Type B pancreatic cell (in vitro differentiated cells): ENCODE data around the gene PRKN. TPM values are rescaled to one million over a fixed set of nuclear protein-coding genes. Genes with fewer than 3 reads are reported as not detected.

Source experiments
- DNase-seq: peaks from one replicate; pipeline ENCODE4 v3.0.0; 2021; ENCODE audit warnings: mixed read lengths; ENCODE audit not compliant: unreplicated experiment; ENCODE audit errors: extremely low spot score
- H3K27ac Mint-ChIP-seq: 2 replicates; pipeline ENCODE4 v1.8.0; 2021; ENCODE audit warnings: mild to moderate bottlenecking, mixed read lengths
- H3K27me3 Mint-ChIP-seq: 2 replicates; pipeline ENCODE4 v1.8.0; 2021; ENCODE audit warnings: mixed read lengths
- H3K36me3 Mint-ChIP-seq: 2 replicates; pipeline ENCODE4 v1.8.0; 2021; ENCODE audit warnings: mixed read lengths
- H3K4me1 Mint-ChIP-seq: one replicate; pipeline ENCODE4 v1.8.0; 2021; ENCODE audit warnings: mixed read lengths; ENCODE audit not compliant: unreplicated experiment
- H3K4me3 Mint-ChIP-seq: 2 replicates; pipeline ENCODE4 v1.8.0; 2021; ENCODE audit warnings: mild to moderate bottlenecking, mixed read lengths
- H3K9me3 Mint-ChIP-seq: 2 replicates; pipeline ENCODE4 v1.8.0; 2021; ENCODE audit warnings: mixed read lengths
- total RNA-seq: library from RNA; stranded (reverse); gene quantifications from 2 replicates; pipeline ENCODE4 v1.2.1, GENCODE V29; 2021; ENCODE audit warnings: low replicate concordance
- TF ChIP-seq, protein P1 (sequence below): fragments of 200-600 bp; sonication (generic); conservative IDR thresholded peaks from 2 replicates; pipeline ENCODE4 v1.5.0; 2021; ENCODE audit warnings: antibody characterized with exemption, mild to moderate bottlenecking

The PRKN gene
- total RNA-seq, 1 donor from 2014 or later = 6.2 TPM

DNA sequence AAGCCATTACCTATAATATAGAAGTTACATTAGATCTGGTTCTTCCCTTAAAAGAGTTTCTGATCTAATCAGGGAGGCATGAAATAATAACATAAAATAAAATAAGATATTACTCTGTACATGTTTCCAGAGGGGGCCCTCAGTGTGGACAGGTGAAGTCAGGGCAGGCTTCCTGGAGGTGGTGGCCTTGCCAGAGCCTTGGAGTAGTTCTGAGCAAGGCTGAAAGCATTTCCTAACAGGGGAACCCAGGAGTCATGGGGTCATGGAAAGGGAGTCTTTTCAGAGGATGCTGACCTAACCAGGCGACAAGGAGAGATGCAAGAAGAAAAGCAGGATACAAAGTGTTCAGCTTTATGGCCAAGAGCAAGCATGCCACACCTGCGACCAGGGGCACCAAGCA is 982.4 kb downstream of the PRKN start:
- Mint-ChIP-seq H3K4me1 (peaks cover 13% of the 10 kb centered on the region), H3K9me3 (no peaks in the 10 kb centered on the region), H3K4me3 (no peak overlapping the region), H3K27me3 (no peaks in the 10 kb centered on the region), H3K36me3 (no peaks in the 10 kb centered on the region), H3K27ac (no peak overlapping the region)
- TF ChIP-seq, protein P1, sequence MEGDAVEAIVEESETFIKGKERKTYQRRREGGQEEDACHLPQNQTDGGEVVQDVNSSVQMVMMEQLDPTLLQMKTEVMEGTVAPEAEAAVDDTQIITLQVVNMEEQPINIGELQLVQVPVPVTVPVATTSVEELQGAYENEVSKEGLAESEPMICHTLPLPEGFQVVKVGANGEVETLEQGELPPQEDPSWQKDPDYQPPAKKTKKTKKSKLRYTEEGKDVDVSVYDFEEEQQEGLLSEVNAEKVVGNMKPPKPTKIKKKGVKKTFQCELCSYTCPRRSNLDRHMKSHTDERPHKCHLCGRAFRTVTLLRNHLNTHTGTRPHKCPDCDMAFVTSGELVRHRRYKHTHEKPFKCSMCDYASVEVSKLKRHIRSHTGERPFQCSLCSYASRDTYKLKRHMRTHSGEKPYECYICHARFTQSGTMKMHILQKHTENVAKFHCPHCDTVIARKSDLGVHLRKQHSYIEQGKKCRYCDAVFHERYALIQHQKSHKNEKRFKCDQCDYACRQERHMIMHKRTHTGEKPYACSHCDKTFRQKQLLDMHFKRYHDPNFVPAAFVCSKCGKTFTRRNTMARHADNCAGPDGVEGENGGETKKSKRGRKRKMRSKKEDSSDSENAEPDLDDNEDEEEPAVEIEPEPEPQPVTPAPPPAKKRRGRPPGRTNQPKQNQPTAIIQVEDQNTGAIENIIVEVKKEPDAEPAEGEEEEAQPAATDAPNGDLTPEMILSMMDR = no peak
- no peak for DNase-seq

DNA sequence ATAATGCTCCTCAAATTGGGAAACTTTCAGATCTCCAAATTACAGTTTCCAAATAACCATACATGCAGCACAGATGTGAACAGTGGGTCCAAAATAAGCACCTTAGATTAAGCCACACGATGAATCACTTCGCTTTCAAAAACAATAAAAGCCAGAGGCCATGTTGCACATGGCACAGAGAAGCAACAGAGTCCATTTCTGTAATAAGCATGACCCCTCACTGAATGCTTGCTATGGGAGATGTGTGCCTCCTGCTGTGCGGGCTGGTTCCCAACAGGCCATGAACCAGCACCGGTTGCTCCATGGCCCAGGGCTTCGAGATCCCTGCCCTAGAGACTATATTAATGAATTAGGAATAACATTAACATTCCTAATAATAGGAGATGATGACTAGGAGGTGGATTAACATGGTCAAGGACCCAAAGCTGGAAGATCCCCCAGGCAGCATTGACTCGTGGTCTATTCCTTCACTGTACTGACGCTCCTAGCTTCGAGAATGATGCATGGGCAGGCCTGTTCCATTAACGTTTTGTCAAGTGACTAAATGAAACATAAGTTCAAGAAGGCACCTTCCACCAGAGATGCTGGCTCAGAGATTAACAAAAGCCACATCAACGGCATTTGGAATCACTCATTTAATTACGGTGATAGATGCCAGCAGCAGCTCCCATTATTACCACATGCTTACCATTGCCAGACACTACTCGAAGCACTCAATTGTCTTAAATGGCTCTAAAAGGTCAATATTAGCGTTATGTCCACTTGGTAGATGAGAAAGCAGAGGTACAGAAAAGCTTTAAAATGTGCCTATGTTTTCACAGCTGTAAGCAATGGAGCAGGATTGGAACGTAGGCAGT is 983.1 kb downstream of the PRKN start:
- Mint-ChIP-seq H3K4me1 (peaks cover 13% of the 10 kb centered on the region), H3K27ac (no peak overlapping the region), H3K36me3 (no peaks in the 10 kb centered on the region), H3K9me3 (no peaks in the 10 kb centered on the region), H3K27me3 (no peaks in the 10 kb centered on the region), H3K4me3 (no peak overlapping the region)
- DNase-seq = no peak
- TF ChIP-seq, protein P1 = no peak

- H3K27ac Mint-ChIP-seq = no peak overlapping the region
- DNase-seq = no peak
- no peak overlapping the region for H3K4me3 Mint-ChIP-seq
- H3K4me1 Mint-ChIP-seq = peaks cover 8% of the 10 kb centered on the region
- H3K9me3 Mint-ChIP-seq = no peaks in the 10 kb centered on the region
- no peaks in the 10 kb centered on the region for H3K36me3 Mint-ChIP-seq
- H3K27me3 Mint-ChIP-seq = no peaks in the 10 kb centered on the region
- TF ChIP-seq, protein P1 = no peak
Observed at GRCh38 chr6:161743509-161744178, 983.9 kb downstream of the PRKN start.

DNA sequence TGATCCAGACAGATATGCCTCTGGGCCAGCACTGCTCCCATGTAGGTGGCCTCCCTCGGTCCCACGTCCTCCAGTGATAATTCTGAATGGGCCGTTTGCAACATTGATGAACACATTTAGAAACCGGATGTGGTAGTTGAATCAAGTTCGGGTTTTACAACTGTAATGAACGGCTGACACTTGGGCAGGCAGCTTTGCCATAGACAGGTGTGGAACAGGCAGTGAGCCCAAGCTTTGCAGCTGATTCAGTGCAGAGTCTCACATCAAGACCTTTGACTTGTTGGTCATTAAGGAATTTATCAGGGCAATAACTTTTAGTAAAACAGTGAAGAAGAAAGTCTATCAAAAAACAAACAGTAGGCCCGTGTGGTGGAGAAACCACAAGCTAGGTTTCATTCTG is 987.1 kb downstream of the PRKN start:
- TF ChIP-seq, protein P1 = no peak
- no peaks in the 10 kb centered on the region for H3K27me3 Mint-ChIP-seq
- no peaks in the 10 kb centered on the region for H3K9me3 Mint-ChIP-seq
- H3K4me3 Mint-ChIP-seq = no peak overlapping the region
- H3K36me3 Mint-ChIP-seq = no peaks in the 10 kb centered on the region
- DNase-seq = no peak
- H3K4me1 Mint-ChIP-seq = peaks cover 3% of the 10 kb centered on the region
- no peak overlapping the region for H3K27ac Mint-ChIP-seq

DNA sequence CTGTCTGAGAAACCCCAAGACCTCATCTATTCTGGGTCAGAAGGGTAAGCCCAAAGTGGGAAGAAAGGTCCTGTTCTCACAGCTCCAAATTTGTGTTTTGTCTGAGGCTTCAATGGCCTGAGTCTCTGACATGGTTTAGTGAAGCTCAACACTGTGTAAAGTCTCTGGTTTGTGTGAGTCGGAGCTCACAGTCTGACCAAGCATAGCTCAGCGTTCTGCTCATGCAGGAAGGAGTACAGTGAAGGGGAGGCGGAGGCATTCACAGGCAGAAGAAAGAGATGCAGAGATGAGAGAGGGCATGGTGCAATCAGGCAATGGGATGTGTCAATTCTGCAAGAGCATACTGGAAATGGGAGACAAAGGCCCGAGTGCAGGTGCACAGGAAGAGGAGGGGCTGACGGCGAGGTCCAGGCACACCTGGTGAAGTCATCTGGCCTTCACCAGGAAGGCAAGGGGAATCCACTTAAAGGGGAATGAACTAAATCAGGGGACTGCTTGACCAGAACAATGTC is 990.7 kb downstream of the PRKN start:
- H3K27ac Mint-ChIP-seq = no peak overlapping the region
- no peaks in the 10 kb centered on the region for H3K4me1 Mint-ChIP-seq
- TF ChIP-seq, protein P1 = no peak
- no peak for DNase-seq
- H3K27me3 Mint-ChIP-seq = no peaks in the 10 kb centered on the region
- no peaks in the 10 kb centered on the region for H3K36me3 Mint-ChIP-seq
- H3K4me3 Mint-ChIP-seq = no peak overlapping the region
- no peaks in the 10 kb centered on the region for H3K9me3 Mint-ChIP-seq
